ENCODE measurements around the gene ETS2. TPM values are rescaled to one million over a fixed set of nuclear protein-coding genes. Genes with fewer than 3 reads are reported as not detected.
A peak's percentile ranks its signal among the peaks of the same experiment; 100 is the strongest.

ETS2 gene
- total and polyA plus RNA-seq, 2 of the 4 experiments (the other 2 are of a cell fraction): 21.3 to 21.7 TPM

DNA sequence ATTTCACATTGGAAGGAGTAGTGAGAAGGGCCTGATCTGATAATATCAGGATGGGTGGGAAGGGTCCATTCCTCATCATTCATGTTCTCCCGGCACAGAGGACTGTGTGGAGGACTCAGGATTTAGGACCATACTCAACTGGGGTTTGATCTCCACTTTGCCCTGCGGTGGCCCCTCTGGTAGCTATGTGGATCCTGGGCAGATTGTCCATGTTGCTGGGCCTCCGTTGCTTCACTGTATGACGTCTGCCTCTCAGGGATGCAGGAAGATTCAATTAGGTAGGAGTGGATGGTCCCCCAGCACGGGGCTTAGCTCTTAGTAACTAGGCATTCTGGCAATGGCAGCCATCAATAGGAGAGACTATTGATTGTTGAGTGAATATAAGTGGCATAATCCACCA, 2.3 kb downstream of the ETS2 start:
- Histone ChIP-seq H3K4ac (ENCODE audit: low read depth, low read length) (peak overlapping the region; percentile 84), H3K9me1 (ENCODE audit: insufficient read depth, low read length) (peaks cover 20% of the 10 kb centered on the region), H4K20me1 (ENCODE audit: insufficient read depth, low read length) (peaks cover 60% of the 10 kb centered on the region), H2BK15ac (ENCODE audit: low read depth, low read length) (peak overlapping the region; percentile 30; the same call in 1 of the 3 replicates), H2AK9ac (replicated peaks; ENCODE audit: low read depth, low read length, poor library complexity) (no peak overlapping the region), H3K56ac (ENCODE audit: extremely low read depth, insufficient read depth, low read length) (peak overlapping the region; percentile 84; the same call in 1 of the 2 replicates), H3K4me1 (ENCODE audit: control insufficient read depth, insufficient read depth, low read length) (peaks cover 33% of the 10 kb centered on the region), H2AK5ac (ENCODE audit: low read depth, low read length) (peak overlapping the region; percentile 36), H4K8ac (ENCODE audit: low read depth in 2 of 2, low read length in 2 of 2) (peak overlapping the region; percentile 11 to 47; a peak in 1 of 4 replicates), H3K27me3 (ENCODE audit: control insufficient read depth, insufficient read depth, low read length) (no peaks in the 10 kb centered on the region), H3K4me3 (ENCODE audit: insufficient read depth, low read depth, low read length) (peak overlapping the region; percentile 95), H2BK120ac (ENCODE audit: low read depth, low read length) (peak overlapping the region; percentile 21), H2AFZ (replicated peaks; ENCODE audit: low read length, poor library complexity) (no peak overlapping the region), H4K91ac (ENCODE audit: insufficient read depth, low read depth, low read length) (peak overlapping the region; percentile 28; the same call in 1 of the 2 replicates), H3K36me3 (ENCODE audit: control insufficient read depth, insufficient read depth, low read length) (peaks cover 32% of the 10 kb centered on the region), H3K27ac (ENCODE audit: insufficient read depth, low read length) (peak overlapping the region; percentile 11), H3K14ac (replicated peaks; ENCODE audit: low read depth, low read length) (peak overlapping the region; percentile 72), H4K5ac (ENCODE audit: low read depth, low read length) (peak overlapping the region; percentile 1), H3K9ac (ENCODE audit: low read depth, low read length) (peak overlapping the region; percentile 98), H3K23ac (ENCODE audit: low read depth, low read length) (peak overlapping the region; percentile 96), H2BK20ac (ENCODE audit: low read depth, low read length) (0 out of 2 replicates have a peak overlapping the region, but pooled peaks have one; percentile 56), H3K79me1 (ENCODE audit: low read depth in 1 of 2, low read length in 2 of 2) (peaks cover 0 to 58% of the 10 kb centered on the region in 2 experiments; a peak in 3 of 4 replicates), H3K9me3 (ENCODE audit: control insufficient read depth, insufficient read depth, low read length) (no peaks in the 10 kb centered on the region), H3K4me2 (ENCODE audit: low read depth, low read length) (peak overlapping the region; percentile 97), H2BK5ac (ENCODE audit: low read depth, low read length, poor library complexity, severe bottlenecking) (peak overlapping the region; percentile 28), H3K18ac (ENCODE audit: low read depth, low read length) (peak overlapping the region; percentile 42; the same call in 1 of the 2 replicates)
- DNase-seq (peak; percentile 51), ATAC-seq (ENCODE audit: low read depth) (no peak)
- TF ChIP-seq CHD1 (IDR thresholded peaks at IDR 0.05; ENCODE audit: low read depth, low read length) (no peak), CTCF (conservative IDR thresholded peaks at IDR 0.05; ENCODE audit: low read depth, low read length) (no peak), CEBPB (IDR thresholded peaks at IDR 0.05; ENCODE audit: low read depth, low read length) (peak; percentile 63), FOS (IDR thresholded peaks at IDR 0.05; ENCODE audit: low read depth, low read length) (no peak), POLR2A (IDR thresholded peaks at IDR 0.05; ENCODE audit: low read depth, low read length) (peak; percentile 55; the same call in 1 of the 2 replicates), BHLHE40 (IDR thresholded peaks at IDR 0.05; ENCODE audit: low read depth, low read length) (no peak), SMC3 (IDR thresholded peaks at IDR 0.05; ENCODE audit: low read depth, low read length) (no peak)
- in situ Hi-C loops (cut with MboI; ENCODE audit: low sequenced_read_pairs) (loop anchor here (5.0 to 10.0 kb wide), 2 partner anchors 53 to 319 kb away; no protein-coding TSS in a partner anchor), intact Hi-C loops (cut with micrococcal nuclease) (loop anchor here (1.0 to 10.0 kb wide), 5 partner anchors 104 to 319 kb away; no protein-coding TSS in a partner anchor), dilution Hi-C loops (cut with HindIII; ENCODE audit: low sequenced_read_pairs, unreplicated experiment) (no loop called here)
- ChIA-PET POLR2A (ENCODE audit: unreplicated experiment) (interaction anchor here (0.6 to 1.4 kb wide), 4 partner anchors 24 to 277 kb away, joined by 6 to 16 read pairs (median 8); no protein-coding TSS in a partner anchor), CTCF (interaction anchor here (0.8 to 1.1 kb wide), 5 partner anchors 10 to 149 kb away, joined by 3 to 4 read pairs (median 3); no protein-coding TSS in a partner anchor)
- 56% methylated on average over 3 of the region's 5 CpGs; no CpG with 5 or more reads in 1 of the 2 experiments for WGBS, 2 experiments (ENCODE audit: extremely low coverage in 2 of 2, insufficient read length in 1 of 2)
- BruUV-seq (replicated peaks): no TSS peak

All from IMR-90 (cell line).